SJCRH30 (cell line): ENCODE results near the gene PCSK4. TPM values are rescaled to one million over a fixed set of nuclear protein-coding genes. Genes with fewer than 3 reads are reported as not detected.

Experiments used
- DNase-seq, 2 experiments: peaks; one replicate each; pipeline ENCODE4 v3.0.0-alpha.2; 2015 to 2020
- H3K27ac ChIP-seq: fragments of 250-450 bp; sonication (Bioruptor Pico); 2 replicates; pipeline ENCODE4 v1.5.1; 2020; ENCODE audit warnings: mild to moderate bottlenecking, moderate library complexity
- H3K27me3 ChIP-seq: fragments of 250-450 bp; sonication (Bioruptor Pico); 2 replicates; pipeline ENCODE4 v1.5.1; 2020; ENCODE audit warnings: mild to moderate bottlenecking, moderate library complexity
- H3K36me3 ChIP-seq: fragments of 250-450 bp; sonication (Bioruptor Pico); 2 replicates; pipeline ENCODE4 v1.5.1; 2020; ENCODE audit warnings: mild to moderate bottlenecking, moderate library complexity
- H3K4me1 ChIP-seq: fragments of 250-450 bp; sonication (Bioruptor Pico); 2 replicates; pipeline ENCODE4 v1.5.1; 2020; ENCODE audit warnings: mild to moderate bottlenecking, moderate library complexity
- H3K4me3 ChIP-seq: fragments of 250-450 bp; sonication (Bioruptor Pico); 2 replicates; pipeline ENCODE4 v1.5.1; 2020; ENCODE audit warnings: mild to moderate bottlenecking, moderate library complexity
- H3K9me3 ChIP-seq: fragments of 250-450 bp; sonication (Bioruptor Pico); replicated peaks from 2 replicates; pipeline ENCODE4 v1.5.1; 2020; ENCODE audit warnings: mild to moderate bottlenecking, moderate library complexity
- total RNA-seq: library from RNA; depleted of rRNA; stranded (reverse); fragments of >200 nt; shearing (Covaris generic); gene quantifications from 2 replicates; pipeline ENCODE4 v1.2.3, GENCODE V29; 2014; rRNA removed

PCSK4 gene
- total RNA-seq, 1 experiment from 2014 or later: 1.1 TPM

DNA sequence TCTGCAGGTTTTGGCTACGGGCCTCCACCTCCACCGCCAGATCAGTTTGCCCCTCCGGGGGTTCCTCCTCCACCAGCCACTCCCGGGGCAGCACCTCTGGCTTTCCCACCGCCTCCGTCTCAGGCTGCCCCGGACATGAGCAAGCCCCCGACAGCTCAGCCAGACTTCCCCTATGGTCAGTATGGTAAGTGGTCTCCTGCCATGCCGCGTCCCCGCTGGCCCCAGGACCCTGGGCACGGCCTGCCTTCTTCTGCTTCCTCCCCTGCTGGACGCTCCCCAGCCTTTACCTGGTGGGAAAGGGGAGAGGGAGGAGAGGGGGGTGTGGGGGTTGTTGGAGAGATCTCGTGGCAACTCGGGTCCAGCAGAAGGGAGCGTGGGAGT lies 57.7 kb downstream of the PCSK4 start:
- H3K27me3 ChIP-seq: no peaks in the 10 kb centered on the region
- no peak for DNase-seq
- no peaks in the 10 kb centered on the region for H3K4me1 ChIP-seq
- H3K36me3 ChIP-seq: peaks cover 48% of the 10 kb centered on the region
- H3K27ac ChIP-seq: no peak overlapping the region
- no peaks in the 10 kb centered on the region for H3K9me3 ChIP-seq
- no peak overlapping the region for H3K4me3 ChIP-seq

DNA sequence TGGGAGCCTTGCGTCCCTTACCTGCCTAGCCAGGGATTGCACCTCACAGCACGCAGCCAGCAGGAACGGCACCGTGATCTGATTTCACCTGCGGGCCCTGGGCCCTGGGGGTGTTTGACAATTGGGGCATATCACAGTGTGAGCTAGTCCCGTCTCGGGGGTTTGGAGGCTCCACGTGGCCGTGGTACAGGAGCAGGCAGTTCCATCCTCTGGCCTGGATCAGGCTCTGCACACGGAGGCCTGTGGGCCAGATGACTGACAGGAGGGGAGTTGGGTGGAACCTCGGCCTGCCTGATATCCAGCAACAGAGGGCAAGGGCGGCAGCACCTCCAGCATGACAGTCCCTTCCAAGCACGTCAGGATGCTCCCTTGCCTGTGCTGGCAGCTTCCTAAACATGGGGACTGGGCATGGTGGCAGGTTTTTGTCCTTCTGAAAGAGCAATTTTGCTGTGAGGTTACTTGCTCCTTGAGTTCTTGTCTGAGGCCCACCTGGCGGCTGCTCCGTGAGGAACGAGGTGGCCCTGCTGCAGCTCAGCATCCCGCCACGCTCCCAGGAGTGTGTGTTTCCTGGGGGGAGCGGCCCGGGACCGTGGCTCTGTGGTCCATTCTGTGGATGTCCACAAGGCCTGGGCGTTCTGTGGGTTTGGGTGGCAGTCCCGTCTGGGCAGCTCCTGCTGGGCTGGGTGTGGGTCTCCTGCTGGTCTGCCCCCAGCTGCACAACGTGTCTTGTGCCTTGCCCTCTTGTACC lies 58.2 kb downstream of the PCSK4 start:
- Histone ChIP-seq H3K27ac (no peak overlapping the region), H3K4me1 (no peaks in the 10 kb centered on the region), H3K4me3 (no peak overlapping the region), H3K27me3 (no peaks in the 10 kb centered on the region), H3K9me3 (no peaks in the 10 kb centered on the region), H3K36me3 (peaks cover 48% of the 10 kb centered on the region)
- no peak for DNase-seq

Other genes with a start within 250 kb of the PCSK4 start
- 25.5 and 32.2 TPM in 2 replicates for gene ATP5F1D, start 248.6 kb downstream of the PCSK4 start, total RNA-seq
- 9.1 TPM in 2 replicates for gene MIDN, start 241.8 kb downstream of the PCSK4 start, total RNA-seq
- 159 and 181 TPM in 2 replicates for gene CIRBP, start 221.0 kb downstream of the PCSK4 start, total RNA-seq
- 22.3 and 25.1 TPM in 2 replicates for gene FAM174C, start 214.8 kb downstream of the PCSK4 start, total RNA-seq
- 1.0 and 2.8 TPM in 2 replicates for gene EFNA2, start 204.5 kb downstream of the PCSK4 start, total RNA-seq
- 31.4 and 39.6 TPM in 2 replicates for gene NDUFS7, start 106.4 kb downstream of the PCSK4 start, total RNA-seq
- 13.7 and 15.2 TPM in 2 replicates for gene GAMT, start 88.8 kb downstream of the PCSK4 start, total RNA-seq
- gene DAZAP1, start 82.8 kb downstream of the PCSK4 start, total RNA-seq: 132 and 138 TPM in 2 replicates
- 1,359 and 1,591 TPM in 2 replicates for gene RPS15, start 52.0 kb downstream of the PCSK4 start, total RNA-seq
- gene APC2, start 40.2 kb downstream of the PCSK4 start, total RNA-seq: 0.13 and 0.24 TPM in 2 replicates
- 26.6 and 29.4 TPM in 2 replicates for gene C19orf25, start 11.1 kb downstream of the PCSK4 start, total RNA-seq
- gene REEP6, start 831 bp upstream of the PCSK4 start, total RNA-seq: 0.41 and 0.45 TPM in 2 replicates
- gene ADAMTSL5, start 22.7 kb upstream of the PCSK4 start, total RNA-seq: 0.77 and 0.79 TPM in 2 replicates
- not detected in 2 replicates for gene PLK5, start 33.7 kb upstream of the PCSK4 start, total RNA-seq
- 47.5 and 49.2 TPM in 2 replicates for gene MEX3D, start 78.0 kb upstream of the PCSK4 start, total RNA-seq
- gene MBD3, start 102.5 kb upstream of the PCSK4 start, total RNA-seq: 99.8 and 103 TPM in 2 replicates
- gene UQCR11, start 115.1 kb upstream of the PCSK4 start, total RNA-seq: 95.0 and 100 TPM in 2 replicates
- gene TCF3, start 162.3 kb upstream of the PCSK4 start, total RNA-seq: 81.8 and 95.8 TPM in 2 replicates